WI38 (cell line): ENCODE measurements around the gene KCNQ2.

Experiments
- H3K4me3 ChIP-seq: 2 replicates; pipeline ENCODE4 v1.5.1; 2011; ENCODE audit warnings: low read depth, mild to moderate bottlenecking, control low read depth, low read length
- TF ChIP-seq, protein P1 (sequence below): IDR thresholded peaks from 2 replicates; pipeline ENCODE4 v1.5.1; 2012; ENCODE audit warnings: low read depth, mild to moderate bottlenecking, control low read depth, low read length

KCNQ2 gene

DNA sequence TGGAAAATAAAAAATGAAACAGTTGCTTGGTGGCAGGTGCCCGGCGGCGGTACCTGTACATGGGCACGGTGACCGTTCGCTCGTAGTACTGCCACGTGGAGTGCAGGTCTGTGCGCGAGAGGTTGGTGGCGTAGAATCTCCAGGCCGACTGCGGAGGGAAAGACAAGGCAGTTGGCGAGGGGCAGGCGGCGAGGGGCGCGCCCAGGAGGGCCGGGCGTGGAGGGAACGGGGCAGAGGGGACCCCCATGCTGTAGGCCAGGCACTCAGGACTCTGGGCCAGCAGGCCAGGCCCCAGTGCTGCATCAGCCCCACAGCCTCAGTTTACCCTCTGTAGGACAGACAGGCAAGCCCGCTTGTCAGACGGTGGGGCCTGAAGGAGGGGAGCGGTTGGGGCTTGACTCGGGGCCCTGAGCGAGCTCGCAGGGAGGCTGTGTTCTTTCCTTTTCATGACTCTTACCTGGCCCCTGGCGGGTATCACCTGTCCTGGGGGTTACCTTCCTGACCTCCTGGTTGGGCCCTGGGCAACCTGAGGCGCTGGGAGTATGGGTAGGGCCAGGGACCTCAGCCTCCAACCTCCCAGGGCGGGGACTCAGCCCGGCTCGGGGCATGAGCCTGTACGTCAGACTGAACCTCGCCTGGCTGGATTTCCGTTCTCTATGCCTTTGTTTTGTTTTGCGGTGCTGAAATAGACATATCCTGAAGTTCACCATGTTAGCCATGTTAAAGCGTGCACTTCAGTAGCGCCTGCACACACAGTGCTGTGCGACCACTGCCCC, 38.5 kb downstream of the KCNQ2 start:
- TF ChIP-seq, protein P1, sequence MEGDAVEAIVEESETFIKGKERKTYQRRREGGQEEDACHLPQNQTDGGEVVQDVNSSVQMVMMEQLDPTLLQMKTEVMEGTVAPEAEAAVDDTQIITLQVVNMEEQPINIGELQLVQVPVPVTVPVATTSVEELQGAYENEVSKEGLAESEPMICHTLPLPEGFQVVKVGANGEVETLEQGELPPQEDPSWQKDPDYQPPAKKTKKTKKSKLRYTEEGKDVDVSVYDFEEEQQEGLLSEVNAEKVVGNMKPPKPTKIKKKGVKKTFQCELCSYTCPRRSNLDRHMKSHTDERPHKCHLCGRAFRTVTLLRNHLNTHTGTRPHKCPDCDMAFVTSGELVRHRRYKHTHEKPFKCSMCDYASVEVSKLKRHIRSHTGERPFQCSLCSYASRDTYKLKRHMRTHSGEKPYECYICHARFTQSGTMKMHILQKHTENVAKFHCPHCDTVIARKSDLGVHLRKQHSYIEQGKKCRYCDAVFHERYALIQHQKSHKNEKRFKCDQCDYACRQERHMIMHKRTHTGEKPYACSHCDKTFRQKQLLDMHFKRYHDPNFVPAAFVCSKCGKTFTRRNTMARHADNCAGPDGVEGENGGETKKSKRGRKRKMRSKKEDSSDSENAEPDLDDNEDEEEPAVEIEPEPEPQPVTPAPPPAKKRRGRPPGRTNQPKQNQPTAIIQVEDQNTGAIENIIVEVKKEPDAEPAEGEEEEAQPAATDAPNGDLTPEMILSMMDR = no peak
- no peak overlapping the region for H3K4me3 ChIP-seq

- TF ChIP-seq, protein P1 = no peak
- H3K4me3 ChIP-seq = no peak overlapping the region
Observed at GRCh38 chr20:63433351-63433750, 39.1 kb downstream of the KCNQ2 start.

DNA sequence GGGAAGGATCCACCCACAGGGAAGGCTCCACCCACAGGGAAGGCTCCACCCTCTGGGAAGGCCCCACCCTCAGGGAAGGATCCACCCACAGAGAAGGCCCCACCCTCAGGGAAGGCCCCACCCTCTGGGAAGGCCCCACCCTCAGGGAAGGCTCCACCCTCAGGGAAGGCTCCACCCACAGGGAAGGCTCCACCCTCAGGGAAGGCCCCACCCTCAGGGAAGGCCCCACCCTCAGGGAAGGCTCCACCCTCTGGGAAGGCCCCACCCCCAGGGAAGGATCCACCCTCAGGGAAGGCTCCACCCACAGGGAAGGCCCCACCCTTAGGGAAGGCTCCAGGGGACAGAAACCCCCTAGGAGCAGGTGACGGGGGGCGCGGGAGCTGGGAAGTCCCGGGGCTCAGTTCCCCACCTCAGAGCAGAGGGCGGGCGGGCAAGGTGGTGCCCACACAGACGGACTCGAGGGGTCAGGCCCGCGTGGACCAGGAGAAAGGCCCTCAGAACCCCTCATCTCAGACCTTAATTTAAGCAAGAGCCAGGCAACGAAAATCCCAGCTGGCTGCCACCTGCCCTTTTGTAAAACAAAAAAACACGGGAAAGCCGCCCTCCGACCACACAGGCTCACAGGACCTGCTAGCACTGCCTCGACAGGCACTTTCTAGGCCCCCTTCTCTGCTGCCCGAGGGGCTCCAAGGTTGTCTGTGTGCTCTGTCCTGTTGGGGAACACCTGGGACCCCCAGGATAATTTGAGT, 39.7 kb downstream of the KCNQ2 start:
- no peak overlapping the region for H3K4me3 ChIP-seq

GRCh38 chr20:63431944-63432343, 40.5 kb downstream of the KCNQ2 start:
- no peak overlapping the region for H3K4me3 ChIP-seq
- TF ChIP-seq, protein P1 = no peak

More for the DNA sequence above, 39.7 kb downstream of the KCNQ2 start:
- TF ChIP-seq, protein P1 = no peak

- no peak overlapping the region for H3K4me3 ChIP-seq
Observed at GRCh38 chr20:63430891-63431290, 41.6 kb downstream of the KCNQ2 start.

GRCh38 chr20:63429992-63430391, 42.5 kb downstream of the KCNQ2 start:
- no peak overlapping the region for H3K4me3 ChIP-seq
- TF ChIP-seq, protein P1 = no peak

More at GRCh38 chr20:63430891-63431290, 41.6 kb downstream of the KCNQ2 start:
- TF ChIP-seq, protein P1 = no peak
